Measurements from ENCODE around the gene EFCAB5. TPM values are rescaled to one million over a fixed set of nuclear protein-coding genes. Genes with fewer than 3 reads are reported as not detected.

Gene EFCAB5
- total and polyA plus RNA-seq, 2 of the 13 experiments (the other 11 are each of a cell fraction or from before 2014, with no cell fraction given) = 0.15 TPM; not detected in 1

GRCh38 chr17:30148376-30148775 is 206.9 kb downstream of the EFCAB5 start:
- H3K9ac ChIP-seq (ENCODE audit: insufficient read depth, low read depth, low read length) = no peak overlapping the region
- no peaks in the 10 kb centered on the region for H4K20me1 ChIP-seq (ENCODE audit: insufficient read depth, low read length)
- no TSS peak for BruUV-seq (replicated peaks)
- TF ChIP-seq TERF1 (CRISPR knock-in tag; IDR thresholded peaks at IDR 0.05) = no peak
- TF ChIP-seq JUNB (CRISPR knock-in tag; IDR thresholded peaks at IDR 0.05; ENCODE audit: borderline replicate concordance) = no peak
- no peak for TF ChIP-seq CENPT (CRISPR knock-in tag; IDR thresholded peaks at IDR 0.05; ENCODE audit: low read depth)
- no peak for TF ChIP-seq ZFP36L2 (CRISPR knock-in tag; IDR thresholded peaks at IDR 0.05)
- in situ Hi-C loops (cut with HindIII; ENCODE audit: extremely low pct_ligation_motif_present, low pct_unique_long_range_greater_than_20kb) (no loop called here), intact Hi-C loops (cut with micrococcal nuclease; ENCODE audit: unreplicated experiment) (no loop called here)
- 100% methylated on average over 1 of the region's 1 CpG for WGBS (ENCODE audit: low lambda C conversion rate)
- ATAC-seq = no peak
- H3K4me2 ChIP-seq (ENCODE audit: low read depth, low read length) = no peak overlapping the region
- ChIA-PET CTCF (ENCODE audit: low intra/inter-chr PET ratio, low total read pairs) (no interaction called here), POLR2A (no interaction called here)
- H3K79me2 ChIP-seq (ENCODE audit: insufficient read depth, low read length) = peaks cover 2% of the 10 kb centered on the region
- no peaks in the 10 kb centered on the region; a peak in 2 of 5 replicates for H3K36me3 ChIP-seq (replicated peaks in 1 of 2; ENCODE audit: control insufficient read depth in 1 of 2, insufficient read depth in 2 of 2, low read length in 2 of 2)
- no peaks in the 10 kb centered on the region for H3K9me3 ChIP-seq (ENCODE audit: low read length)
- no peak overlapping the region for H3K27ac ChIP-seq (ENCODE audit: extremely low read length, insufficient read depth, low read length)
- H3K4me3 ChIP-seq (replicated peaks in 1 of 3; ENCODE audit: insufficient read depth in 1 of 3, low read depth in 2 of 3, low read length in 3 of 3) = no peak overlapping the region
- no peaks in the 10 kb centered on the region for H3K27me3 ChIP-seq (ENCODE audit: control insufficient read depth in 1 of 2, insufficient read depth in 2 of 2, low read length in 2 of 2)
- no peaks in the 10 kb centered on the region for H3K4me1 ChIP-seq (ENCODE audit: insufficient read depth, low read length)
- FAIRE-seq = no peak
- DNase-seq (ENCODE audit: low spot score) = no peak
- H2AFZ ChIP-seq (ENCODE audit: low read length) = no peak overlapping the region

DNA sequence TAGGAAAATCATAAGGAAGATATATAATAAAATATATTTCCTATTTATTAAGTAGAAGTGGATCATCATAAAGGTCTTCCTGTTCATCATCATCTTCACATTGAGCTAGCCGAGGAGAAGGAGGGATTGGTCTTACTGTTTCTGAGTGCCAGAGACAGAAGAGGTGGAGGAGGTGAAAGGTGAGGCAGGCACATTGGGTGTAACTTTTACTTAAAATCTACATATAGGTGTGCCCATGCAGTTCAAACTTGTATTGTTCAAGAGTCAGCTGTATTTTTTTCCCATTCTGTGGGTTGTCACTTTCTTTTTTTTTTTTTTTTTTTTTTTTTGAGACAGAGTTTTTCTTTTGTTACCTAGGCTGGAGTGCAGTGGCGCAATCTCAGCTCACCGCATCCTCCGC is 210.0 kb downstream of the EFCAB5 start:
- no TSS peak for BruUV-seq (replicated peaks)
- Histone ChIP-seq H3K4me3 (replicated peaks in 1 of 3; ENCODE audit: insufficient read depth in 1 of 3, low read depth in 2 of 3, low read length in 3 of 3) (no peak overlapping the region), H3K9ac (ENCODE audit: insufficient read depth, low read depth, low read length) (no peak overlapping the region), H3K79me2 (ENCODE audit: insufficient read depth, low read length) (peaks cover 4% of the 10 kb centered on the region), H3K4me1 (ENCODE audit: insufficient read depth, low read length) (no peaks in the 10 kb centered on the region), H4K20me1 (ENCODE audit: insufficient read depth, low read length) (no peaks in the 10 kb centered on the region), H3K27me3 (ENCODE audit: control insufficient read depth in 1 of 2, insufficient read depth in 2 of 2, low read length in 2 of 2) (no peaks in the 10 kb centered on the region), H3K9me3 (ENCODE audit: low read length) (no peaks in the 10 kb centered on the region), H3K4me2 (ENCODE audit: low read depth, low read length) (no peak overlapping the region), H3K27ac (ENCODE audit: extremely low read length, insufficient read depth, low read length) (no peak overlapping the region), H3K36me3 (replicated peaks in 1 of 2; ENCODE audit: control insufficient read depth in 1 of 2, insufficient read depth in 2 of 2, low read length in 2 of 2) (no peaks in the 10 kb centered on the region; a peak in 1 of 5 replicates), H2AFZ (ENCODE audit: low read length) (no peak overlapping the region)
- TF ChIP-seq RFX5 (IDR thresholded peaks at IDR 0.05; ENCODE audit: low read depth, low read length) (no peak), NFRKB (IDR thresholded peaks at IDR 0.05) (no peak), ZNF468 (CRISPR knock-in tag; IDR thresholded peaks at IDR 0.05) (no peak), KLF11 (CRISPR knock-in tag; IDR thresholded peaks at IDR 0.05) (no peak), MAX (IDR thresholded peaks at IDR 0.05) (no peak)
- TF ChIP-seq, protein P1, sequence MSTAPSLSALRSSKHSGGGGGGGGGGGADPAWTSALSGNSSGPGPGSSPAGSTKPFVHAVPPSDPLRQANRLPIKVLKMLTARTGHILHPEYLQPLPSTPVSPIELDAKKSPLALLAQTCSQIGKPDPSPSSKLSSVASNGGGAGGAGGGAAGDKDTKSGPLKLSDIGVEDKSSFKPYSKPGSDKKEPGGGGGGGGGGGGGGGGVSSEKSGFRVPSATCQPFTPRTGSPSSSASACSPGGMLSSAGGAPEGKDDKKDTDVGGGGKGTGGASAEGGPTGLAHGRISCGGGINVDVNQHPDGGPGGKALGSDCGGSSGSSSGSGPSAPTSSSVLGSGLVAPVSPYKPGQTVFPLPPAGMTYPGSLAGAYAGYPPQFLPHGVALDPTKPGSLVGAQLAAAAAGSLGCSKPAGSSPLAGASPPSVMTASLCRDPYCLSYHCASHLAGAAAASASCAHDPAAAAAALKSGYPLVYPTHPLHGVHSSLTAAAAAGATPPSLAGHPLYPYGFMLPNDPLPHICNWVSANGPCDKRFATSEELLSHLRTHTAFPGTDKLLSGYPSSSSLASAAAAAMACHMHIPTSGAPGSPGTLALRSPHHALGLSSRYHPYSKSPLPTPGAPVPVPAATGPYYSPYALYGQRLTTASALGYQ (CRISPR knock-in tag; IDR thresholded peaks at IDR 0.05) = no peak
- DNase-seq (ENCODE audit: low spot score) = no peak
- in situ Hi-C loops (cut with HindIII; ENCODE audit: extremely low pct_ligation_motif_present, low pct_unique_long_range_greater_than_20kb) = no loop called here
- ChIA-PET CTCF (ENCODE audit: low intra/inter-chr PET ratio, low total read pairs) (no interaction called here), POLR2A (no interaction called here)
- 98% methylated on average over 4 of the region's 4 CpGs for WGBS (ENCODE audit: low lambda C conversion rate)
- intact Hi-C loops (cut with micrococcal nuclease; ENCODE audit: unreplicated experiment) = no loop called here
- ATAC-seq = no peak
- FAIRE-seq = no peak
